H1 (cell line): ENCODE data around the gene TBC1D2.

Experiments
- CBX5 ChIP-seq: fragments of 300-800, 300-1000 bp; sonication (generic); IDR thresholded peaks from 2 replicates; pipeline ENCODE4 v1.7.1; 2016; ENCODE audit warnings: antibody characterized with exemption, low read length, low read depth
- CBX8 ChIP-seq: fragments of 300-800, 300-1000 bp; sonication (generic); IDR thresholded peaks from 2 replicates; pipeline ENCODE4 v1.7.1; 2016; ENCODE audit warnings: low read depth, low read length, borderline replicate concordance
- CTCF ChIP-seq, 3 experiments: IDR thresholded peaks; 1 replicate in 2 of 3; 2 replicates in 1 of 3; pipeline versions ENCODE4 v1.5.1 to v1.6.1; 2011; ENCODE audit warnings: low read length in 3 of 3, mild to moderate bottlenecking in 3 of 3, inconsistent platforms in 2 of 3, low read depth in 1 of 3, moderate library complexity in 1 of 3; ENCODE audit not compliant: insufficient read depth in 1 of 3; ENCODE audit errors: control extremely low read depth in 1 of 3
- EZH2 ChIP-seq: fragments of 200-600 bp; sonication (generic); IDR thresholded peaks from 2 replicates; pipeline ENCODE4 v1.7.1; 2012; ENCODE audit warnings: low read depth, mild to moderate bottlenecking, moderate library complexity, low read length, inconsistent platforms; ENCODE audit not compliant: severe bottlenecking
- RFX5 ChIP-seq: IDR thresholded peaks from 2 replicates; pipeline ENCODE4 v1.6.1; 2011; ENCODE audit warnings: low read depth, low read length, improper control_type of control experiment, borderline replicate concordance
- RXRA ChIP-seq: IDR thresholded peaks from 2 replicates; pipeline ENCODE4 v1.6.1; 2011; ENCODE audit warnings: low read depth, mild to moderate bottlenecking, low read length, moderate library complexity; ENCODE audit not compliant: insufficient read depth
- SIX5 ChIP-seq: IDR thresholded peaks from 2 replicates; pipeline ENCODE4 v1.6.1; 2011; ENCODE audit warnings: mild to moderate bottlenecking, low read depth, low read length
- USF2 ChIP-seq: IDR thresholded peaks from 2 replicates; pipeline ENCODE4 v1.6.1; 2011; ENCODE audit warnings: low read length, improper control_type of control experiment

GRCh38 chr9:98248737-98249474 lies 6.5 kb downstream of the TBC1D2 start:
- TF ChIP-seq SIX5 (no peak), EZH2 (no peak), CTCF (IDR thresholded peaks at IDR 0.05; ENCODE audit: control extremely low read depth in 1 of 3, insufficient read depth in 1 of 3, low read depth in 1 of 3, low read length in 3 of 3) (no peak), USF2 (no peak), RFX5 (no peak), RXRA (no peak), CBX8 (no peak), CBX5 (no peak)
